ENCODE data around the gene RCN2.

The RCN2 gene

GRCh38 chr15:76932135-76932966, 802 bp downstream of the RCN2 start:
- TF ChIP-seq SIN3A (IDR thresholded peaks at IDR 0.05; ENCODE audit: borderline replicate concordance, insufficient read depth, low read length): no peak
- no peak for TF ChIP-seq FOXP2 (optimal IDR thresholded peaks at IDR 0.05; ENCODE audit: borderline replicate concordance, extremely low read depth, extremely low read length, insufficient read depth)
- no peak for TF ChIP-seq POLR2AphosphoS5 (IDR thresholded peaks at IDR 0.05; ENCODE audit: low read depth, low read length)
- TF ChIP-seq TAF1 (IDR thresholded peaks at IDR 0.05; ENCODE audit: borderline replicate concordance, insufficient read depth, low read length): no peak
- TF ChIP-seq, protein P1, sequence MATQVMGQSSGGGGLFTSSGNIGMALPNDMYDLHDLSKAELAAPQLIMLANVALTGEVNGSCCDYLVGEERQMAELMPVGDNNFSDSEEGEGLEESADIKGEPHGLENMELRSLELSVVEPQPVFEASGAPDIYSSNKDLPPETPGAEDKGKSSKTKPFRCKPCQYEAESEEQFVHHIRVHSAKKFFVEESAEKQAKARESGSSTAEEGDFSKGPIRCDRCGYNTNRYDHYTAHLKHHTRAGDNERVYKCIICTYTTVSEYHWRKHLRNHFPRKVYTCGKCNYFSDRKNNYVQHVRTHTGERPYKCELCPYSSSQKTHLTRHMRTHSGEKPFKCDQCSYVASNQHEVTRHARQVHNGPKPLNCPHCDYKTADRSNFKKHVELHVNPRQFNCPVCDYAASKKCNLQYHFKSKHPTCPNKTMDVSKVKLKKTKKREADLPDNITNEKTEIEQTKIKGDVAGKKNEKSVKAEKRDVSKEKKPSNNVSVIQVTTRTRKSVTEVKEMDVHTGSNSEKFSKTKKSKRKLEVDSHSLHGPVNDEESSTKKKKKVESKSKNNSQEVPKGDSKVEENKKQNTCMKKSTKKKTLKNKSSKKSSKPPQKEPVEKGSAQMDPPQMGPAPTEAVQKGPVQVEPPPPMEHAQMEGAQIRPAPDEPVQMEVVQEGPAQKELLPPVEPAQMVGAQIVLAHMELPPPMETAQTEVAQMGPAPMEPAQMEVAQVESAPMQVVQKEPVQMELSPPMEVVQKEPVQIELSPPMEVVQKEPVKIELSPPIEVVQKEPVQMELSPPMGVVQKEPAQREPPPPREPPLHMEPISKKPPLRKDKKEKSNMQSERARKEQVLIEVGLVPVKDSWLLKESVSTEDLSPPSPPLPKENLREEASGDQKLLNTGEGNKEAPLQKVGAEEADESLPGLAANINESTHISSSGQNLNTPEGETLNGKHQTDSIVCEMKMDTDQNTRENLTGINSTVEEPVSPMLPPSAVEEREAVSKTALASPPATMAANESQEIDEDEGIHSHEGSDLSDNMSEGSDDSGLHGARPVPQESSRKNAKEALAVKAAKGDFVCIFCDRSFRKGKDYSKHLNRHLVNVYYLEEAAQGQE (IDR thresholded peaks at IDR 0.05; ENCODE audit: insufficient read depth in 1 of 2, low read depth in 2 of 2, low read length in 2 of 2): no peak

- TF ChIP-seq POLR2AphosphoS5 (IDR thresholded peaks at IDR 0.05; ENCODE audit: low read depth, low read length) (no peak), SIN3A (IDR thresholded peaks at IDR 0.05; ENCODE audit: borderline replicate concordance, insufficient read depth, low read length) (no peak), FOXP2 (optimal IDR thresholded peaks at IDR 0.05; ENCODE audit: borderline replicate concordance, extremely low read depth, extremely low read length, insufficient read depth) (no peak), TAF1 (IDR thresholded peaks at IDR 0.05; ENCODE audit: borderline replicate concordance, insufficient read depth, low read length) (no peak)
- TF ChIP-seq, protein P1 (IDR thresholded peaks at IDR 0.05; ENCODE audit: insufficient read depth in 1 of 2, low read depth in 2 of 2, low read length in 2 of 2): no peak
Observed at GRCh38 chr15:76935620-76936019, 4.1 kb downstream of the RCN2 start.

- no peak for TF ChIP-seq POLR2AphosphoS5 (IDR thresholded peaks at IDR 0.05; ENCODE audit: low read depth, low read length)
- no peak for TF ChIP-seq TAF1 (IDR thresholded peaks at IDR 0.05; ENCODE audit: borderline replicate concordance, insufficient read depth, low read length)
- no peak for TF ChIP-seq FOXP2 (optimal IDR thresholded peaks at IDR 0.05; ENCODE audit: borderline replicate concordance, extremely low read depth, extremely low read length, insufficient read depth)
- no peak for TF ChIP-seq SIN3A (IDR thresholded peaks at IDR 0.05; ENCODE audit: borderline replicate concordance, insufficient read depth, low read length)
- TF ChIP-seq, protein P1 (IDR thresholded peaks at IDR 0.05; ENCODE audit: insufficient read depth in 1 of 2, low read depth in 2 of 2, low read length in 2 of 2): no peak
Observed at GRCh38 chr15:76936671-76937070, 5.1 kb downstream of the RCN2 start.

DNA sequence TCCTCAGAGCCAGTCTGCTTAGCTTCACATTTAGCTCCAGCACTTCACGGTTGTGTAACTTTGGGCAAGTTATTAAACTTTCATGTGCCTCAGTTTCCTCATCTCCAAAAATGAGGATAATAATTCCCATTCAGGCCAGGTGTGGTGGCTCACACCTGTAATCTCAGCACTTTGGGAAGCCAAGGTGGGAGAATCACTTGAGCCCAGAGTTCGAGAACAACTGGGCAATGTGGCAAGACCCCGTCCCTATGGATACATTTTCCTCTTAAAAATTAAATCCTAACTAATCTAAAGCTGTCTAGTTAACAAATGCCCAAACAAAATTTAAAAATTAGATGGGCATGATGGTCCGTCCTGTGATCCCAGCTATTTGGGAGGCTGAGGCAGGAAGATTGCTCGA, 7.2 kb downstream of the RCN2 start:
- no peak for TF ChIP-seq FOXP2 (optimal IDR thresholded peaks at IDR 0.05; ENCODE audit: borderline replicate concordance, extremely low read depth, extremely low read length, insufficient read depth)
- TF ChIP-seq SIN3A (IDR thresholded peaks at IDR 0.05; ENCODE audit: borderline replicate concordance, insufficient read depth, low read length): no peak
- TF ChIP-seq TAF1 (IDR thresholded peaks at IDR 0.05; ENCODE audit: borderline replicate concordance, insufficient read depth, low read length): no peak
- no peak for TF ChIP-seq POLR2AphosphoS5 (IDR thresholded peaks at IDR 0.05; ENCODE audit: low read depth, low read length)
- TF ChIP-seq, protein P1 (IDR thresholded peaks at IDR 0.05; ENCODE audit: insufficient read depth in 1 of 2, low read depth in 2 of 2, low read length in 2 of 2): no peak

All from PFSK-1 (cell line).